HUES48 (cell line): ENCODE measurements around the gene OR9Q1.
"Not testable (repeated sequence)": the region's sequence is repeated elsewhere in the genome, so short reads cannot be mapped to it uniquely, and the experiment has no call there.

ENCODE experiments used
- H3K27ac ChIP-seq: one replicate; pipeline ENCODE4 v1.7.0; 2013; ENCODE audit warnings: low read depth, low read length, inconsistent platforms
- H3K27me3 ChIP-seq: 2 replicates; pipeline ENCODE4 v1.6.1; 2013; ENCODE audit warnings: mild to moderate bottlenecking, low read length; ENCODE audit not compliant: control insufficient read depth, insufficient read depth
- H3K36me3 ChIP-seq: 2 replicates; pipeline ENCODE4 v1.6.1; 2013; ENCODE audit warnings: low read length; ENCODE audit not compliant: control insufficient read depth, insufficient read depth
- H3K4me1 ChIP-seq: 2 replicates; pipeline ENCODE4 v1.6.1; 2013; ENCODE audit warnings: mild to moderate bottlenecking, low read length; ENCODE audit not compliant: control insufficient read depth, insufficient read depth
- H3K4me3 ChIP-seq: 2 replicates; pipeline ENCODE4 v1.5.1; 2013; ENCODE audit warnings: mild to moderate bottlenecking, low read depth, low read length
- H3K9ac ChIP-seq: 2 replicates; pipeline ENCODE4 v1.6.1; 2013; ENCODE audit warnings: mild to moderate bottlenecking, low read depth, low read length, moderate library complexity
- H3K9me3 ChIP-seq: 2 replicates; pipeline ENCODE4 v1.6.1; 2013; ENCODE audit warnings: low read length; ENCODE audit not compliant: control insufficient read depth, insufficient read depth

OR9Q1 gene

GRCh38 chr11:58186938-58187337, 163.3 kb downstream of the OR9Q1 start:
- Histone ChIP-seq H3K27me3 (no peaks in the 10 kb centered on the region), H3K9ac (no peak overlapping the region), H3K36me3 (no peaks in the 10 kb centered on the region), H3K4me3 (no peak overlapping the region), H3K4me1 (no peaks in the 10 kb centered on the region), H3K27ac (no peak overlapping the region), H3K9me3 (no peaks in the 10 kb centered on the region)

GRCh38 chr11:58188770-58189169, 165.1 kb downstream of the OR9Q1 start, which contains the start of gene OR9Q2:
Gene OR9Q2 (plus strand): TSS chr11:58189070. CDS start chr11:58190491, 1,421 bp downstream.
- Histone ChIP-seq H3K9ac (no peak within 1 kb of the TSS), H3K27me3 (no peaks in the 10 kb centered on the region), H3K27ac (no peak within 1 kb of the TSS), H3K36me3 (no peaks in the 10 kb centered on the region), H3K4me1 (no peaks in the 10 kb centered on the region), H3K4me3 (no peak within 1 kb of the TSS), H3K9me3 (no peaks in the 10 kb centered on the region)

- Histone ChIP-seq H3K9me3 (peaks cover 8% of the 10 kb centered on the region; the same call in 1 of the 2 replicates), H3K4me3 (no peak overlapping the region), H3K27me3 (no peaks in the 10 kb centered on the region), H3K4me1 (no peaks in the 10 kb centered on the region), H3K36me3 (no peaks in the 10 kb centered on the region), H3K9ac (no peak overlapping the region), H3K27ac (no peak overlapping the region)
These were observed 168.5 kb downstream of the OR9Q1 start for GRCh38 chr11:58192229-58192628.

GRCh38 chr11:58193391-58193790, 169.7 kb downstream of the OR9Q1 start:
- Histone ChIP-seq H3K4me3 (no peak overlapping the region), H3K36me3 (no peaks in the 10 kb centered on the region), H3K27ac (no peak overlapping the region), H3K9ac (no peak overlapping the region), H3K9me3 (peaks cover 14% of the 10 kb centered on the region), H3K4me1 (no peaks in the 10 kb centered on the region), H3K27me3 (no peaks in the 10 kb centered on the region)

GRCh38 chr11:58195939-58196338, 172.3 kb downstream of the OR9Q1 start:
- no peaks in the 10 kb centered on the region for H3K4me1 ChIP-seq
- no peaks in the 10 kb centered on the region for H3K36me3 ChIP-seq
- H3K9ac ChIP-seq, result no peak overlapping the region
- no peak overlapping the region for H3K27ac ChIP-seq
- no peaks in the 10 kb centered on the region for H3K27me3 ChIP-seq
- H3K4me3 ChIP-seq, result no peak overlapping the region
- H3K9me3 ChIP-seq, result peaks cover 16% of the 10 kb centered on the region

- Histone ChIP-seq H3K27ac (no peak overlapping the region), H3K9ac (no peak overlapping the region), H3K27me3 (no peaks in the 10 kb centered on the region), H3K4me3 (no peak overlapping the region), H3K4me1 (no peaks in the 10 kb centered on the region), H3K36me3 (no peaks in the 10 kb centered on the region), H3K9me3 (peaks cover 16% of the 10 kb centered on the region)
These were observed 175.6 kb downstream of the OR9Q1 start for GRCh38 chr11:58199271-58199670.

GRCh38 chr11:58204042-58204441, 180.4 kb downstream of the OR9Q1 start, which contains the start of gene OR1S2:
Gene OR1S2 (minus strand): TSS chr11:58204142. CDS start chr11:58204142, 0 bp downstream.
- no peaks in the 10 kb centered on the region for H3K36me3 ChIP-seq
- no peaks in the 10 kb centered on the region for H3K4me1 ChIP-seq
- H3K27ac ChIP-seq, result no peak within 1 kb of the TSS
- no peak within 1 kb of the TSS for H3K4me3 ChIP-seq
- H3K9me3 ChIP-seq, result no peaks in the 10 kb centered on the region
- H3K27me3 ChIP-seq, result no peaks in the 10 kb centered on the region
- no peak within 1 kb of the TSS for H3K9ac ChIP-seq

GRCh38 chr11:58212420-58212819, 188.7 kb downstream of the OR9Q1 start, which contains the start of gene OR1S1:
Gene OR1S1 (plus strand): TSS chr11:58212720.
- not testable (repeated sequence) for H3K4me3 ChIP-seq, H3K9me3 ChIP-seq, H3K27ac ChIP-seq, H3K27me3 ChIP-seq, H3K36me3 ChIP-seq, H3K9ac ChIP-seq, H3K4me1 ChIP-seq

GRCh38 chr11:58216476-58216875, 192.8 kb downstream of the OR9Q1 start:
- Histone ChIP-seq H3K4me1 (no peaks in the 10 kb centered on the region), H3K4me3 (no peak overlapping the region), H3K9ac (no peak overlapping the region), H3K36me3 (no peaks in the 10 kb centered on the region), H3K27me3 (no peaks in the 10 kb centered on the region), H3K27ac (no peak overlapping the region), H3K9me3 (no peaks in the 10 kb centered on the region)

- Histone ChIP-seq H3K9me3 (no peaks in the 10 kb centered on the region), H3K27me3 (no peaks in the 10 kb centered on the region), H3K9ac (no peak overlapping the region), H3K4me1 (no peaks in the 10 kb centered on the region), H3K27ac (no peak overlapping the region), H3K4me3 (no peak overlapping the region), H3K36me3 (no peaks in the 10 kb centered on the region)
These were observed 199.0 kb downstream of the OR9Q1 start for GRCh38 chr11:58222721-58223120.

GRCh38 chr11:58227956-58228615, 204.4 kb downstream of the OR9Q1 start:
- H3K4me1 ChIP-seq, result no peaks in the 10 kb centered on the region
- H3K9ac ChIP-seq, result no peak overlapping the region
- no peaks in the 10 kb centered on the region for H3K27me3 ChIP-seq
- no peaks in the 10 kb centered on the region for H3K36me3 ChIP-seq
- no peak overlapping the region for H3K27ac ChIP-seq
- H3K4me3 ChIP-seq, result no peak overlapping the region
- no peaks in the 10 kb centered on the region for H3K9me3 ChIP-seq
